Cardiac muscle cell (in vitro differentiated cells and primary cell): ENCODE data around the gene C4orf50. TPM values are rescaled to one million over a fixed set of nuclear protein-coding genes. Genes with fewer than 3 reads are reported as not detected.

Source experiments
- DNase-seq, 2 donors: peaks; one replicate each; pipeline versions ENCODE4 v3.0.0 to v3.0.0-alpha.2; 2010 to 2017; ENCODE audit warnings: low read depth in 1 of 2, low spot score in 1 of 2
- H3K27ac ChIP-seq: fragments of 200-600 bp; sonication (generic); 2 replicates; pipeline ENCODE4 v1.5.1; 2016
- H3K27me3 ChIP-seq: fragments of 200-600 bp; sonication (generic); 2 replicates; pipeline ENCODE4 v1.6.0; 2016; ENCODE audit warnings: control low read depth
- H3K36me3 ChIP-seq: fragments of 200-600 bp; sonication (generic); 2 replicates; pipeline ENCODE4 v1.5.1; 2016; ENCODE audit warnings: control low read depth
- H3K4me1 ChIP-seq: fragments of 200-600 bp; sonication (generic); 2 replicates; pipeline ENCODE4 v1.8.1; 2017; ENCODE audit warnings: low read depth, mild to moderate bottlenecking, mixed run types
- H3K4me3 ChIP-seq: fragments of 200-600 bp; sonication (generic); 2 replicates; pipeline ENCODE4 v1.5.1; 2016; ENCODE audit warnings: mild to moderate bottlenecking
- H3K9me3 ChIP-seq: fragments of 200-600 bp; sonication (generic); 2 replicates; pipeline ENCODE4 v1.5.1; 2017; ENCODE audit warnings: low read depth, mild to moderate bottlenecking, control low read depth
- polyA plus RNA-seq: library from polyadenylated mRNA; unstranded; fragments of >200 nt; fragmentation: Nextera tagmentation; extraction: Ambion mirVana; gene quantifications from 2 replicates; pipeline ENCODE4 v1.2.1, GENCODE V29; 2016
- total RNA-seq: library from RNA; depleted of rRNA; stranded (reverse); fragments of >200 nt; gene quantifications from 2 replicates; pipeline ENCODE4 v1.2.3, GENCODE V29; 2016
- TF ChIP-seq, protein P1 (sequence below): IDR thresholded peaks from 2 replicates; pipeline ENCODE4 v1.5.1; 2012; ENCODE audit warnings: low read depth, mild to moderate bottlenecking, low read length

The C4orf50 gene
- total and polyA plus RNA-seq, 2 experiments from 2014 or later, result 0.15 TPM; not detected in 1

DNA sequence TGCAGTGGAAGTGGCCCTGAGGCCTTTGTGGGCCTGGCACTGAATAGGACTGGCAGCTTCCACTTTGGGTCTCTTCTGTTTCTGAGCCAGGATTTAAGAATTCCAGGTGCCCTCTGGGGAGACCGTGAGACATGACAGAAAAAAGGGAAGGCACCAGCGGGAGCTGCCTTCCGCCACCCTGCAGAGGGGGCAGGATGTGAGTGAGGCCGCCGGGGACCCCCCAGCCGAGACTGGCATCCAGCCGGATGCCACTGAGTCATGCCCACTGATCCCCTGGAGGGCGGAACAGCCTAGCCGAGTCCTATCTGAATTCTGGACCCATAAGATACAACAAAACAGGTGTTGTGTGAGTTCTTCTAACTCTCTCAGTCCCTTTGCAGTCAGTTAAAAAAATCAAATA lies 41.3 kb downstream of the C4orf50 start:
- no peaks in the 10 kb centered on the region for H3K9me3 ChIP-seq
- H3K27me3 ChIP-seq, result peaks cover 17% of the 10 kb centered on the region
- TF ChIP-seq, protein P1, sequence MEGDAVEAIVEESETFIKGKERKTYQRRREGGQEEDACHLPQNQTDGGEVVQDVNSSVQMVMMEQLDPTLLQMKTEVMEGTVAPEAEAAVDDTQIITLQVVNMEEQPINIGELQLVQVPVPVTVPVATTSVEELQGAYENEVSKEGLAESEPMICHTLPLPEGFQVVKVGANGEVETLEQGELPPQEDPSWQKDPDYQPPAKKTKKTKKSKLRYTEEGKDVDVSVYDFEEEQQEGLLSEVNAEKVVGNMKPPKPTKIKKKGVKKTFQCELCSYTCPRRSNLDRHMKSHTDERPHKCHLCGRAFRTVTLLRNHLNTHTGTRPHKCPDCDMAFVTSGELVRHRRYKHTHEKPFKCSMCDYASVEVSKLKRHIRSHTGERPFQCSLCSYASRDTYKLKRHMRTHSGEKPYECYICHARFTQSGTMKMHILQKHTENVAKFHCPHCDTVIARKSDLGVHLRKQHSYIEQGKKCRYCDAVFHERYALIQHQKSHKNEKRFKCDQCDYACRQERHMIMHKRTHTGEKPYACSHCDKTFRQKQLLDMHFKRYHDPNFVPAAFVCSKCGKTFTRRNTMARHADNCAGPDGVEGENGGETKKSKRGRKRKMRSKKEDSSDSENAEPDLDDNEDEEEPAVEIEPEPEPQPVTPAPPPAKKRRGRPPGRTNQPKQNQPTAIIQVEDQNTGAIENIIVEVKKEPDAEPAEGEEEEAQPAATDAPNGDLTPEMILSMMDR, result no peak
- H3K27ac ChIP-seq, result no peak overlapping the region
- no peak for DNase-seq
- no peaks in the 10 kb centered on the region for H3K4me1 ChIP-seq
- no peak overlapping the region for H3K4me3 ChIP-seq
- H3K36me3 ChIP-seq, result no peaks in the 10 kb centered on the region

DNA sequence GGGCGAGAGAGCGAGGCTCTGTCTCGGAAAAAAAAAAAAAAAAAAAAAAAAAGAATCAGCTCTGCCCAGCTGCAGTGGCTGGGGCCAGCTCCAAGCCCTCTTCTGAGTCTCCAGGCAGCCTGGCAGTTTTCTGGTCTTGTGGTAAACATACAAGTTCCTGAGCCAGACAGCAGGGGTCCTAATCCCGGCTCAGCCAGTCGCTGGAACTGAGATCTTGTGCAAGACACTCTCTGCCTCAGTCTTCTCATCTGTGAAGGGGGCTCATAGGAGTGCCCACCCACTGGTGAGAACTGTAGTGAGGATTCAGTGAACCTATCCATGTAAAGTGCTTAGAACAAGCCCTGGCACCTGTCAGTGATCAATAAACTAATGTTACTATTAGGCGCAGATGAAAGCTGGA lies 41.8 kb downstream of the C4orf50 start:
- H3K27ac ChIP-seq, result no peak overlapping the region
- TF ChIP-seq, protein P1, result no peak
- H3K27me3 ChIP-seq, result peaks cover 17% of the 10 kb centered on the region
- DNase-seq, result no peak
- H3K36me3 ChIP-seq, result no peaks in the 10 kb centered on the region
- H3K4me3 ChIP-seq, result no peak overlapping the region
- no peaks in the 10 kb centered on the region for H3K9me3 ChIP-seq
- H3K4me1 ChIP-seq, result no peaks in the 10 kb centered on the region

DNA sequence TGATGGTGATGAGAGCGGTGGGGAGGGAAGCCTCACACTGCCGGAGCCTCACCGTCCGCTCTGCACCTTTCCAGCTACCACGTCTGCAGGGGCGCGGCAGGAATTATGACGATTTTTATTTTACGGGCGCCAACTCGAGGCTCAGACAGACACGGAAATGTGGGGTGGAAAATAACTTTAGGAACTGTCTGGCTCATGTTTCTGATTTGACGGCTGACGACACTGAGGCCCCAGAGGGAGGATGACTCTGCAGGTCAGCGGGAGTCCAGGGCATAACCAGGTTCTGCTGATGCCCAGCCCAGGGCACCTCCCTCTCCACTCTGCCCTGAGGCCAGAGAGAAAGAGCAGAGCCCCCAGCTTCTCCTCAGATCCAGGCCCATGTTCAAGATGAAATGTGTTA lies 43.9 kb downstream of the C4orf50 start:
- Histone ChIP-seq H3K4me3 (no peak overlapping the region), H3K36me3 (no peaks in the 10 kb centered on the region), H3K4me1 (no peaks in the 10 kb centered on the region), H3K9me3 (no peaks in the 10 kb centered on the region), H3K27ac (no peak overlapping the region), H3K27me3 (peaks cover 11% of the 10 kb centered on the region)
- DNase-seq, result no peak
- TF ChIP-seq, protein P1, result no peak

GRCh38 chr4:5973486-5974220 lies 44.6 kb downstream of the C4orf50 start:
- Histone ChIP-seq H3K36me3 (no peaks in the 10 kb centered on the region), H3K27me3 (peaks cover 4% of the 10 kb centered on the region), H3K4me1 (no peaks in the 10 kb centered on the region), H3K27ac (no peak overlapping the region), H3K9me3 (no peaks in the 10 kb centered on the region), H3K4me3 (no peak overlapping the region)
- TF ChIP-seq, protein P1, result no peak
- no peak for DNase-seq

DNA sequence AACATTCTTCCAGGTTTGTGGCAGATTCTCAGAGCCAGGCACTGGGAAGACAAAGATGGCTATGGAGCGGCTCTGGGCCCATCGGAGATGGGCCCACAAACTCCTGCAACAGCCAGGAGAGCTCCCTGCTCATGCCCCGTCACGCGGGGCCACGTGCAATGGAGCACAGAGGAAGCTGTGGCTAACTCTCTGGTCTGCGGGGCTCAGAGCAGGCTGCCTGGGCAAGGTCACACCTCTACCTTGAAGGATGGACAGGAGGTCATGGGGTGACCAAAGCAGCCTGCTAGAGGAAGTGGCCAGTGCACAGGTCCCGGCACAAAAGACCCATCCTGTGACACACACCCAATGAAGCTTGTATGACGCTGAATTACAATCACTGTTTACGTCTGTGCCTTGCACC lies 45.2 kb downstream of the C4orf50 start:
- TF ChIP-seq, protein P1, result no peak
- no peaks in the 10 kb centered on the region for H3K36me3 ChIP-seq
- H3K27ac ChIP-seq, result no peak overlapping the region
- H3K27me3 ChIP-seq, result no peaks in the 10 kb centered on the region
- no peak overlapping the region for H3K4me3 ChIP-seq
- no peaks in the 10 kb centered on the region for H3K4me1 ChIP-seq
- H3K9me3 ChIP-seq, result no peaks in the 10 kb centered on the region
- no peak for DNase-seq
